DMS 273 (cell line): ENCODE data around the gene C1QTNF1.

Experiments used
- DNase-seq: peaks from one replicate; lab custom pipeline; 2025; ENCODE audit not compliant: unreplicated experiment; lab: John Stamatoyannopoulos, UW

Gene C1QTNF1

GRCh38 chr17:79038545-79039135 is 14.7 kb downstream of the C1QTNF1 start:
- no peak for DNase-seq

- no peak for DNase-seq
Measured at GRCh38 chr17:79039171-79039570, 15.2 kb downstream of the C1QTNF1 start.

GRCh38 chr17:79039886-79040285 is 15.9 kb downstream of the C1QTNF1 start:
- DNase-seq, result no peak

- DNase-seq, result no peak
Measured at GRCh38 chr17:79041041-79041570, 17.1 kb downstream of the C1QTNF1 start.

- no peak for DNase-seq
Measured at GRCh38 chr17:79041723-79042420, 17.9 kb downstream of the C1QTNF1 start.

GRCh38 chr17:79042421-79043190 is 18.6 kb downstream of the C1QTNF1 start:
- DNase-seq, result peak; percentile 89

GRCh38 chr17:79043191-79043930 is 19.4 kb downstream of the C1QTNF1 start:
- DNase-seq, result no peak

- DNase-seq, result no peak
Measured at GRCh38 chr17:79043931-79044320, 20.0 kb downstream of the C1QTNF1 start.

- no peak for DNase-seq
Measured at GRCh38 chr17:79044462-79044861, 20.5 kb downstream of the C1QTNF1 start.

GRCh38 chr17:79045001-79045729 is 21.2 kb downstream of the C1QTNF1 start:
- DNase-seq, result no peak

GRCh38 chr17:79045842-79046196 is 21.9 kb downstream of the C1QTNF1 start:
- peak; percentile 90 for DNase-seq

GRCh38 chr17:79046197-79046915 is 22.4 kb downstream of the C1QTNF1 start:
- DNase-seq, result peak; percentile 81

GRCh38 chr17:79046916-79047280 is 22.9 kb downstream of the C1QTNF1 start:
- DNase-seq, result peak; percentile 92

GRCh38 chr17:79047291-79047920 is 23.4 kb downstream of the C1QTNF1 start:
- DNase-seq, result no peak

- peak; percentile 40 for DNase-seq
Measured at GRCh38 chr17:79047923-79048825, 24.2 kb downstream of the C1QTNF1 start.

- no peak for DNase-seq
Measured at GRCh38 chr17:79048826-79049755, 25.1 kb downstream of the C1QTNF1 start.

- DNase-seq, result no peak
Measured at GRCh38 chr17:79049821-79050220, 25.9 kb downstream of the C1QTNF1 start.
